ENCODE results near the gene C2orf49.

- TF ChIP-seq, protein P1, sequence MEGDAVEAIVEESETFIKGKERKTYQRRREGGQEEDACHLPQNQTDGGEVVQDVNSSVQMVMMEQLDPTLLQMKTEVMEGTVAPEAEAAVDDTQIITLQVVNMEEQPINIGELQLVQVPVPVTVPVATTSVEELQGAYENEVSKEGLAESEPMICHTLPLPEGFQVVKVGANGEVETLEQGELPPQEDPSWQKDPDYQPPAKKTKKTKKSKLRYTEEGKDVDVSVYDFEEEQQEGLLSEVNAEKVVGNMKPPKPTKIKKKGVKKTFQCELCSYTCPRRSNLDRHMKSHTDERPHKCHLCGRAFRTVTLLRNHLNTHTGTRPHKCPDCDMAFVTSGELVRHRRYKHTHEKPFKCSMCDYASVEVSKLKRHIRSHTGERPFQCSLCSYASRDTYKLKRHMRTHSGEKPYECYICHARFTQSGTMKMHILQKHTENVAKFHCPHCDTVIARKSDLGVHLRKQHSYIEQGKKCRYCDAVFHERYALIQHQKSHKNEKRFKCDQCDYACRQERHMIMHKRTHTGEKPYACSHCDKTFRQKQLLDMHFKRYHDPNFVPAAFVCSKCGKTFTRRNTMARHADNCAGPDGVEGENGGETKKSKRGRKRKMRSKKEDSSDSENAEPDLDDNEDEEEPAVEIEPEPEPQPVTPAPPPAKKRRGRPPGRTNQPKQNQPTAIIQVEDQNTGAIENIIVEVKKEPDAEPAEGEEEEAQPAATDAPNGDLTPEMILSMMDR (conservative IDR thresholded peaks at IDR 0.05 in 1 of 2, IDR thresholded peaks at IDR 0.05 in 1 of 2; ENCODE audit: extremely low read depth in 1 of 2, insufficient read depth in 1 of 2, low read depth in 1 of 2, low read length in 2 of 2), result no peak
- TF ChIP-seq EZH2 (IDR thresholded peaks at IDR 0.05; ENCODE audit: borderline replicate concordance, low read length), result no peak
These were observed 36.6 kb downstream of the C2orf49 start for GRCh38 chr2:105373895-105374401.
